ENCODE data around the gene PHACTR1.

The PHACTR1 gene

GRCh38 chr6:12733876-12734275, 17.3 kb downstream of the PHACTR1 start:
- Histone ChIP-seq H3K36me3 (ENCODE audit: insufficient read depth, low read length) (no peaks in the 10 kb centered on the region), H3K27ac (ENCODE audit: low read depth, low read length, poor library complexity, severe bottlenecking) (no peak overlapping the region), H3K4me2 (ENCODE audit: low read length) (no peak overlapping the region), H3K9me3 (ENCODE audit: low read length) (no peaks in the 10 kb centered on the region), H3K9ac (ENCODE audit: low read length) (no peak overlapping the region), H3K4me1 (ENCODE audit: insufficient read depth, low read length, severe bottlenecking) (no peaks in the 10 kb centered on the region), H3F3A (ENCODE audit: insufficient read depth, low read length) (no peaks in the 10 kb centered on the region), H4K20me1 (ENCODE audit: insufficient read depth, low read length) (no peaks in the 10 kb centered on the region), H2AFZ (ENCODE audit: low read length) (no peak overlapping the region), H3K79me2 (ENCODE audit: insufficient read depth, low read length) (no peaks in the 10 kb centered on the region), H3K4me3 (ENCODE audit: low read depth, low read length, poor library complexity, severe bottlenecking) (no peak overlapping the region), H3K27me3 (ENCODE audit: insufficient read depth, low read length) (no peaks in the 10 kb centered on the region), H3K9me2 (ENCODE audit: low read depth, low read length) (no peaks in the 10 kb centered on the region)
- TF ChIP-seq EZH2 (IDR thresholded peaks at IDR 0.05; ENCODE audit: borderline replicate concordance, low read length) (no peak), CTCF (IDR thresholded peaks at IDR 0.05; ENCODE audit: low read length) (no peak)

GRCh38 chr6:12735786-12736185, 19.2 kb downstream of the PHACTR1 start:
- no peak overlapping the region for H3K4me2 ChIP-seq (ENCODE audit: low read length)
- H3F3A ChIP-seq (ENCODE audit: insufficient read depth, low read length), result no peaks in the 10 kb centered on the region
- H3K9me3 ChIP-seq (ENCODE audit: low read length), result no peaks in the 10 kb centered on the region
- TF ChIP-seq CTCF (IDR thresholded peaks at IDR 0.05; ENCODE audit: low read length), result no peak
- TF ChIP-seq EZH2 (IDR thresholded peaks at IDR 0.05; ENCODE audit: borderline replicate concordance, low read length), result no peak
- no peaks in the 10 kb centered on the region for H3K4me1 ChIP-seq (ENCODE audit: insufficient read depth, low read length, severe bottlenecking)
- no peaks in the 10 kb centered on the region for H4K20me1 ChIP-seq (ENCODE audit: insufficient read depth, low read length)
- no peaks in the 10 kb centered on the region for H3K79me2 ChIP-seq (ENCODE audit: insufficient read depth, low read length)
- no peak overlapping the region for H3K9ac ChIP-seq (ENCODE audit: low read length)
- H3K4me3 ChIP-seq (ENCODE audit: low read depth, low read length, poor library complexity, severe bottlenecking), result no peak overlapping the region
- H2AFZ ChIP-seq (ENCODE audit: low read length), result no peak overlapping the region
- H3K27ac ChIP-seq (ENCODE audit: low read depth, low read length, poor library complexity, severe bottlenecking), result no peak overlapping the region
- no peaks in the 10 kb centered on the region for H3K9me2 ChIP-seq (ENCODE audit: low read depth, low read length)
- H3K27me3 ChIP-seq (ENCODE audit: insufficient read depth, low read length), result no peaks in the 10 kb centered on the region
- H3K36me3 ChIP-seq (ENCODE audit: insufficient read depth, low read length), result no peaks in the 10 kb centered on the region

- H3K4me3 ChIP-seq (ENCODE audit: low read depth, low read length, poor library complexity, severe bottlenecking), result no peak overlapping the region
Observed at GRCh38 chr6:12748411-12748810, 31.8 kb downstream of the PHACTR1 start.

More at GRCh38 chr6:12748411-12748810, 31.8 kb downstream of the PHACTR1 start:
- TF ChIP-seq EZH2 (IDR thresholded peaks at IDR 0.05; ENCODE audit: borderline replicate concordance, low read length) (no peak), CTCF (IDR thresholded peaks at IDR 0.05; ENCODE audit: low read length) (no peak)
- H3K9ac ChIP-seq (ENCODE audit: low read length), result no peak overlapping the region
- no peaks in the 10 kb centered on the region for H4K20me1 ChIP-seq (ENCODE audit: insufficient read depth, low read length)
- no peaks in the 10 kb centered on the region for H3K27me3 ChIP-seq (ENCODE audit: insufficient read depth, low read length)
- H3F3A ChIP-seq (ENCODE audit: insufficient read depth, low read length), result no peaks in the 10 kb centered on the region
- no peaks in the 10 kb centered on the region for H3K36me3 ChIP-seq (ENCODE audit: insufficient read depth, low read length)
- no peaks in the 10 kb centered on the region for H3K79me2 ChIP-seq (ENCODE audit: insufficient read depth, low read length)
- H3K9me3 ChIP-seq (ENCODE audit: low read length), result no peaks in the 10 kb centered on the region; the same call in 1 of the 2 replicates
- no peaks in the 10 kb centered on the region for H3K9me2 ChIP-seq (ENCODE audit: low read depth, low read length)
- H3K4me2 ChIP-seq (ENCODE audit: low read length), result no peak overlapping the region
- no peaks in the 10 kb centered on the region for H3K4me1 ChIP-seq (ENCODE audit: insufficient read depth, low read length, severe bottlenecking)
- no peak overlapping the region for H2AFZ ChIP-seq (ENCODE audit: low read length)
- H3K27ac ChIP-seq (ENCODE audit: low read depth, low read length, poor library complexity, severe bottlenecking), result no peak overlapping the region

Data from OCI-LY1 (cell line).